SIG-M5 treated with dmso at 0.1 percent for 504 hours (cell line): ENCODE measurements around the gene HOXA7.

ENCODE experiments used
- DNase-seq: peaks from one replicate; lab custom pipeline; 2025; ENCODE audit not compliant: unreplicated experiment; lab: John Stamatoyannopoulos, UW

The HOXA7 gene

DNA sequence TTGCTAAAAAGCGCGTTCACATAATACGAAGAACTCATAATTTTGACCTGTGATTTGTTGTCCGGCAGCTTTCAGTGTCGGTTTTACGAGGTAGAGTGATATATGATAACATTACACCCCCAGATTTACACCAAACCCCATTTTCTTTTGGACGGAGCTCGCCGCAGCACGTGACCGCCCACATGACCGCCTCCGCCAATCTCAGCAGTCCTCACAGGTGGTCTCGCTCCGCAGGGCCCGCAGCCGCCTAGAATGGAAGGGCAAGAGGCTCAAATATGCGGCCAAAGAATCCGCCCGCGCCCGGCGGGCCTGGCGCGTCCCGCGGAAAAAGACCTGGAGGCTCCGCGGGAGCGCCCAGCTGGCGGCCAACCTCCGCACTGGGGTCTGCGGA, at the start of gene HOXA7:
Gene HOXA7 (minus strand): TSS at position 168 of the 391 bp plus-strand sequence. CDS start 130 bp downstream, at position 38.
- no peak for DNase-seq

DNA sequence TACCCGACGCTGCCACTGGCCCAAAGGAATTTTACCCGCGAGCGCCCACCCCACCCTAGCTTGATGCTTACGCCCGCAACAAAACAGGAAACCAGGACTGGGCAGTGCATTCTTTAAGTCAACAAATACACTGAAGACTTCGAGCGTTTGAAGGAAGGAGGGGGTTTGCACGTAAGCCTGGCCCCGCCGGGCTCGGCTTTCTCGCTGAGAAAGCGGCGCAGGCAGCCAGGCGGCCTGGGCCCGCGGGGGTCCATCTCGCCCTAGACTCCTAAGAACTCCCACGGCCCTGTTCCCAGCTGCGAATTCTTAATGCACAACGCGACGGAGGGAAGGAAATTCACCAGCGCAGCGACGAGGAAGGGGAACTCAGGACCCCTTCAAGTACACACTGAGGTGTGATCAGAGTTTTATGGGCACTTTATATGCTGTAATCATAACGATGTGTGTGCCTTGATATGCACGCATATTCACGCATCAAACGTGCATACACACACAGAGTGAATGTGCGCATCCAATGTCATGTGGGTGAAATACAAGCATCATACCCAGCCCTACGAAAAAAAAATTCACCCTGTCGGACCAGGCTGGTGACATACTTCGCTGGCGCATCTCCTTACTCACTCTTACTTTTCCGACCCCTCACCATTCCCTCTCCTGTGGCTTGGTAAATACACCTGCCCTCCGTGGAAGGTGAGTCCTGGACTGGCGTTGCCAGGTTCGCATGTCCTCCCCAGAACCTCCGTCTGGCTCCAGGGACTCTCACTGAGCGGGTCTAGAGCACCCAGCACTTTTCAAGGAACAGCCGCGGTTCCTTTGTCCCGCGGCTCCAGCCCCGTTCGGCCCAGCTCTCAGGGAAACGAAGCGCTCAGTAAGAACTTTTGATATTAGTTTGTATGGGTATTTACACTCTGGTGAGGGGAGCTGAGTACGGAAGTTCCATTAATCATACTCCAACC, 49.1 kb upstream of the HOXA7 start:
- no peak for DNase-seq

- DNase-seq: no peak
Measured at GRCh38 chr7:27204851-27205322, 48.4 kb upstream of the HOXA7 start.

DNA sequence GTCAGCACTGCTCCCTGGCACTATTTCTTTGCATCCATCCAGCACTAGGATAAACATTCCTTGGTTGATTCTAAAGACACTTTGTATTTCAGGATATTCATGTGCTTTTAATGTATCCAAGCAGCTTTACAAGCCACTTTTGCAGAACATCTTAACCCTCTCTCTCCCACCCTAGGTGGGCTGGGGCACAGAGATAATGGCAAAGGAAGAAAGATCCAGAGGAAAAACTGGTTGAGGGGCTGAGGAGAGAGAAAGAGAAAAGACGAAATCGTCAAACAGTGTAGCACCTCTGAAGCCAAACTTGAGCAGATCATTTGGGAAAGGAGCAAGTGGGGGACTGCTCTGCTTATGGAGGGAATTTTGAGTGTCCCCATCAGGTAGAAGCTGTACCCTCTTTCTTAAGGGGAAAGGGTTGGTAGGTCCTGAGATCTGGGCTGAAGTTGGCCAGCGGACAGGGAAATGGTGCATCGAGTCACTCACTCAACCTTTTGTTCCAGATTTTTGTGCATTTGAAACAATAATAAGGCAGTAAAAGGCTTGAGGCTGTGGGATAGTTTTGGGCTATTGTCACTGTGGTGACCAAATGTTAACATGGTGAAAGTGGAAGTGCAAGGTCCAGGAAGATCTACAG, 47.6 kb upstream of the HOXA7 start:
- no peak for DNase-seq

- no peak for DNase-seq
Measured at GRCh38 chr7:27203365-27203953, 47.0 kb upstream of the HOXA7 start.

DNA sequence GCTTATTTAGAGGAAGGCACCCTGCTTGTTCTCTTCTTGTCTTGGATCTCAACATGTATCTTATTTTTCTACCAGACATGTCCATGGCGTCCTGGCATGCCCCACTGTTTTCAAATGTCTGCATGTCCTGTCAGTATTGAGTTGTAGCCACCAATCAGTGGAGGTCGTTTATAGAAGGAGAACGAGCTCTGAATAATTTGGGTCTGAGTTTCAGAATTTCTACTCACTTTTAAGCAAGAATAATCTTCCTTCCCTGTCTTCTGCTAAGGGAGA, 46.3 kb upstream of the HOXA7 start:
- no peak for DNase-seq

DNA sequence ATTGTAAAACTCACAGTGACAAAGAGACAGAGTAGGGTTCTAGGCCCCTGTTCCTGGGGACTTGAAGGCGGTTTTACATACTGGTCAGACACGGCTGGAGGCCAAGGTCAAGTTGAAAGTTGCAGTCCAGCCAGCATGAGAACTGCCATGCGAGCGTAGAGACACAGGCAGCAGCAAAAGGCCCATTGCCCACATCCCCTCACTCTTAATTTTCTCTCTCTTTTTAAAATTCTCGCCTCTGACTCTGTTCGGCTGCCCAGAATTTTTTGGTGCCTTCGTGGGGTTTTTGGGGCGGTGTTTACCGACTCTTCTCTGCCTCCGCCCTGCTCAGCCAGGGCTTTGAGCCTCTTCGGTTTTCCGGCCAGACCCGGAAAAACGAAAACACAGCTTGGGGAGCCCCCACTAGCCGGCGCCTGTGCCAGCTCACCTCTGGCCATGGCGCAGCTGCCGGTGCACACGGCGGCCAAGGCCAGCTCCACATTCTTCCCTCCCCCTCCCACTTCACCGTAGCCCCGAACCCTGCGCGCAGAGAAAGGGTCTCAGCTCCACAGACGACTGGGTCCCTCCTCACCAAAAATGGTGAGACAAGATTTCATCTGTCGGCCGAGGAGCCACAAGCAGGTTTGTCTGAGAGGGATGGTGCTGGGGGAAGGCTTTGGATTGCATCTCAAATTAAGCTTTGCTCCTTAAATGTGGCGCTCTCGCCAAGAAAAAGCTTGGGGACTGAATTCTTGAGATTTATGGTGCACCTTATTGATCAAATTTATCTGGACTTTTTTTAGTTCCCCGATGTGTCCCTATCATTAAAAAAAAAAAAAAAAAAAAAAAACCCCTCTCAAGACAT, 45.8 kb upstream of the HOXA7 start:
- DNase-seq: no peak

GRCh38 chr7:27201580-27202017, 45.1 kb upstream of the HOXA7 start:
- no peak for DNase-seq

- DNase-seq: peak; percentile 86
Measured at GRCh38 chr7:27200761-27201579, 44.5 kb upstream of the HOXA7 start.

GRCh38 chr7:27199849-27200760, 43.6 kb upstream of the HOXA7 start, which contains the start of gene HOXA13:
HOXA13 (minus strand) TSS chr7:27200091; CDS start chr7:27200077, 14 bp downstream.
- peak; percentile 58 for DNase-seq

- DNase-seq: no peak
Measured at GRCh38 chr7:27198871-27199801, 42.7 kb upstream of the HOXA7 start.

GRCh38 chr7:27198138-27198841, 41.8 kb upstream of the HOXA7 start:
- DNase-seq: no peak

- no peak for DNase-seq
Measured at GRCh38 chr7:27197137-27198042, 40.9 kb upstream of the HOXA7 start.

GRCh38 chr7:27196287-27196767, 39.9 kb upstream of the HOXA7 start:
- peak; percentile 75 for DNase-seq

GRCh38 chr7:27194686-27195379, 38.4 kb upstream of the HOXA7 start:
- peak; percentile 49 for DNase-seq

GRCh38 chr7:27194002-27194352, 37.5 kb upstream of the HOXA7 start:
- DNase-seq: no peak
